22Rv1 (cell line): ENCODE results near the gene ANO2.

ENCODE experiments used
- CTCF ChIP-seq: fragments of 450-650 bp; IDR thresholded peaks from 2 replicates; pipeline ENCODE4 v1.5.1; 2017; ENCODE audit warnings: mild to moderate bottlenecking
- ZFX ChIP-seq: fragments of 450-650 bp; IDR thresholded peaks from 2 replicates; pipeline ENCODE4 v1.6.1; 2017; ENCODE audit warnings: antibody characterized with exemption, borderline replicate concordance

GRCh38 chr12:5678176-5678575 is 266.9 kb downstream of the ANO2 start:
- no peak for TF ChIP-seq CTCF
- no peak for TF ChIP-seq ZFX
